Muscle of back (tissue), 11 donors: ENCODE results near the gene KLF1. TPM values are rescaled to one million over a fixed set of nuclear protein-coding genes. Genes with fewer than 3 reads are reported as not detected.
"Not testable (repeated sequence)": the region's sequence is repeated elsewhere in the genome, so short reads cannot be mapped to it uniquely, and the experiment has no call there.

Experiments used
- DNase-seq, 3 donors: peaks; one replicate each; pipeline versions ENCODE4 v3.0.0 to v3.0.0-alpha.2; 2013
- polyA plus RNA-seq, 10 donors: library from polyadenylated mRNA; unstranded; fragments of 120-200 nt; gene quantifications; one replicate each; pipeline ENCODE4 v1.2.1, GENCODE V29; 2013; ENCODE audit not compliant: insufficient read length in 10 of 10

KLF1 gene
- polyA plus RNA-seq, 10 donors = 0.19 to 1.6 (median 0.68) TPM

DNA sequence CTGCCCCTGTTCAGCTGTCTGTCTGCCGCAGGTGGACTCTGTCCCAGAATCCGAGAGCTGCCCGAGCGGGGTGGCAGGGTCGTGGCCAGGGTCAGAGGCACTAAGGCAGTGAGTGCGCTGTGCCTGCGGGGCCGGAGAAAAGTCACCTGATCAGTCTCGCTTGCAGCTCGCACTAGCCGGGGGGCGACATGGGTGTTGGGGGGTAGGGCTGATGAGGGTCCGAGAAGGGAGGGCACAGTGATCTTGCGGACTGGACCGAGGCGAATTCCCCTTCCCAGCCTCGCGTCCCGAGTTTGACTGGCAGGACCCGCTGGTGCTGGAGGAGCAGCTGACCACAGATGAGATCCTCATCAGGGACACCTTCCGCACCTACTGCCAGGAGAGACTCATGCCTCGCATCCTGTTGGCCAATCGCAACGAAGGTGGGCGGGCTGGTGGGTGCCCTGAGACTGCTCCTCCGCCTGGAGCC is 4.6 kb upstream of the KLF1 start:
- no peak for DNase-seq

DNA sequence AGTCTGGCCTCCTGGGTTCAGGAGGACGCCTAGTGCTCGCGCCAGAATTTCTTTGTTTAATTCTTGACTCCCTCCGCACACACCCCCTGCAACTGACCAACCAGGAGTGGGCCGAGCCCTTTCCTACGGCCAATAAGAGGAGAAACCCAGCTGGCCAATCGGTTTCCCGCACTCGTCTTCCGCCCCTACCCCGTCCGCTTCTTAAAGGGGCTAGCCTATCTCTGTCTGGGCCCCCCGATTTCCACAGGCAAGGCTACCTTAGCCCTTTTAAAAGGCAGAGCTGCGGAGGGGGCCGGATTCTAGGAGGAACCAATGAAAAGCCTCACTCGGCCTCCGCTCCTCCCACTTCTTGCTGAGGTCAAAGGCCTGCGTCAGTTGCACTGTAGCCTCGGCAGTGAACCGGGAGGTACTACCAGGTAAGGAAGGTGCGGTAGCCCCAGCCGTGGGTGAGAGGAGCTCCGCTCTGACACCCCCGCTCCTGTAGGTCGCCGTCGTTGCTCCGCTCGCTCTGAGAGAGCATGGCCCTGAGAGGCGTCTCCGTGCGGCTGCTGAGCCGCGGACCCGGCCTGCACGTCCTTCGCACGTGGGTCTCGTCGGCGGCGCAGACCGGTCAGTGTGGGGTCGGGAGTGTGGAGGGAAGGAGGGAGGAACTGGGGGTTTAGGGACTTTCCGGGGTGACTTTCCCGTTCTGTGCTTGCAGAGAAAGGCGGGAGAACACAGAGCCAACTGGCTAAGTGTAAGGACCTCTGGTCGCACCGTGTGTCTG is 4.0 kb upstream of the KLF1 start, which contains the start of gene GCDH:
GCDH (plus strand) TSS at position 374 of the 766 bp plus-strand sequence; CDS start at position 519, 145 bp downstream.
- DNase-seq = peak; percentile 96 to 99 (median 98)

DNA sequence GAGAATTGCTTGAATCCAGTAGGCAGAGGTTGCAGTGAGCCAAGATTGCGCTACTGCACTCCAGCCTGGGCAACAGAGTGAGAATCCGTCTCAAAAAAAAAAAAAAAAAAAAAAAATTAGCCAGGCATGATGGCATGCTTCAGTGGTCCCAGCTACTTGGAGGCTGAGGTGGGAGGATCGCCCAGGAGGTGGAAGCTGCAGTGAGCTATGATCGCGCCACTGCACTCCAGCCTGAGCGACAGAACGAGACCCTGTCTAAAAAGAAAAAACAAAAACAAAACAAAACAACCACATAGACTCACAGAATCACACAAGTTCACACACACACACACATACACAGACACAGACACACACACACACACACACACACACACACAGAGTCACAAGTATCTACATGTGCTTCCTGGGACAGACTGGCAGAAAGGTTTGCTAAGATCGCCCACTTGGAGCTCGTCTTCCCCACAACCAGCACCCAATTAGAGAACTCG is 3.3 kb upstream of the KLF1 start:
- not testable (repeated sequence) for DNase-seq

- DNase-seq = no peak
Observed at GRCh38 chr19:12888006-12888603, 1.1 kb upstream of the KLF1 start.

- no peak for DNase-seq
Observed at GRCh38 chr19:12886651-12886968, 391 bp downstream of the KLF1 start.

DNA sequence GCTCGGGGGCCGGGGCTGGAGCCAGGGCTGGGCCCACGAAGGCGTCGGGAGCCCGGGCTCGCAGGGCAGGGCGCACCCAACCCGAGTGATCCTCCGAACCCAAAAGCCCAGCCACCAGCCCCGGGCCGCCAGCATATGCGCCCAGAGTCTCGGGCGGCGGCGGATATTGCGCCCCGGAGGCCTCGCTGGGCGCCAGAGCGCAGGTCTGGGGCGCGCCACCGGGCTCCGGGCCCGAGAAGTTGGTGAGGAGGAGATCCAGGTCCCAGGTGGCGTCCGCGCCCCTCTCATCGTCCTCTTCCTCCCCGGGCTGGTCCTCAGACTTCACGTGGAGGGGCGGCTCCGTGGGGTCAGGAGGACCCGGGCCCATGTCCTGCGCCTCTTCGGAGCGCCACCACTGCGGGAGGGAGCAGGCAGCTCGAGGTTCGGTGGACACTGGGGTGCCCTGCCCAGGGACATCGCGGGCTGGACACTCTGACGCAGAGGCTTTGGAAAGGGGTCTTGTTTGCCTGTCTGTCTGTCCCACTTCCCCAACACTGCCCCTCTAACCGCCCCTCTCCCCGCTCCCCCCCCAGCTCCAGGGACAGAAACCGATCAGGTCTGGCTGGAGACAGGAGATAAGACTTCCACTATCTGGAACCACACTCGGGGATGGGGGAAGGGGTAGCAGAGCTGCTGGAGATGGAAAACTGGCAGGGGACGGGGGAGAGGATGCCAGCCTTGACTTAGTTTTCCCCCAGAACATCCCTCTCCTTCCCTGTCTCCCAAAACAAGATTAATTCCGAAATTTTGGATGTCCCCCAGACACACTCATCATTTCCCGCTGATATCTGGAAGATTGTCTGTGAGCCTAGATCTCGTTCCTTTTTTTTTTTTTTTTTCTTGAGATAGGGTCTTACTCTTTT is 1.0 kb downstream of the KLF1 start:
- no peak for DNase-seq

- peak in 2 of 3 donors; percentile 54 to 63 for DNase-seq
Observed at GRCh38 chr19:12884926-12885748, 1.9 kb downstream of the KLF1 start.

DNA sequence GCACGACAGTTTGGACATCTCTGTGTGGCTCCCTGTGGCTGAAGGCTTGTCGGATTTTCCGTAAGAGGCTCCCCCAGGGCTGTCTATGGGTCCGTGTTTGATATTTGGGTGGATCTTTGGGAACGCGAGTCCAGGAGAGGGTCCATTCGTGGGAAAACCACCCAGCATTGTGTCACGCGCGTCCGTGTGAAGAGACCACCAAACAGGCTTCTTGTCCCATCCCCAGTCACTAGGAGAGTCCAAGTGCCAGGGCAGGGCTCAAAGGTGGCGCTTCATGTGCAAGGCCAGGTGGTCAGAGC is 2.4 kb downstream of the KLF1 start:
- DNase-seq = no peak

DNA sequence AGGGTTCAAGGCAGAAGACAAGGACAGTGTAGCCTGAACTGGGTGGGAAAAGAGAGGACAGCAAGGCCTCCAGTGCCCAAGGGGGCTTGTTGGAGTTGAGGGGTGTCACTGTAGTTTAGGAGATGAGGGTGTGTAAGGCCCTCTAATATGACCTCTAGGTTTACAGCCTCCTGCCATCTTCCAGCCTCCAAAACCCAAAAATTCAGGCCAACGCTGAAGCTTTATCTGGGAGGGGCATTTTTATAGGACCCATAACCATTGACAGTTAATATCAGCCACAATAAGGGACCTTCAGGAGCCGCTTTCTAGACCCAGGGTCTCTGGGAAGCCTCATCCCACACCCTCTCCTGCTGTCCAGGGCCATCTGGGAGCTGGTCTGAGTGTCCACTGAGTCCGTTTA is 2.8 kb downstream of the KLF1 start:
- DNase-seq = no peak

GRCh38 chr19:12882589-12882988 is 4.4 kb downstream of the KLF1 start:
- DNase-seq = no peak

DNA sequence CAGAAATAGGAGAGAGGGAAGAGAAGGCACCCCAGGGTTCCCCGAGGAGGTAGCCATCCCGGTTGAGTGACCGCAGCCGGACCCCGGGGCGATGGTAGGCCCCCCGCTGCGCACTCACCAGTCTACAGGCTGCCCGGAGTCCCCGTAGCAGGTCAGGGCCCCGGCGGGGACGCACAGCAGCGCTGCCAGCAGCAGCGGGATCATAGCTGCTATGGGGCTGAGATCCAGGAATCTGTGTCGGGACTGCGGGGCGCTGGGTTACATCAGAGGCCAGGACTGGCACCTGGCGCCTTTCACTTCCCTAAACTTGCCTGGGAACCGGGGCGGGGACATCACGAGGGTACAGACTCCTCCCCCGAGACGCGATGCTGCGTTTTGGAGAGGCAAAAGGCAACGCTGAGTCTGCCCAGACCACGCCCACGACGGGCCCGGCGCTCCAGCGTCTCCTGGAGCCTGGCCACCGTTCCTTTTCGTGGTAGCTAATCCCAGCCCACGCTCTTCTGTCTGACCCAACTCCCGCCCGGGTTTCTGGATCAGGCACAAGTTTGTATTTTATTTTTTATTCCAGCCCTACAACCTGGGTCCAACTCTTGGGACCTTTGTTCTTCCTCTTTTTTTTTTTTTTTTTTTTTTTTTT is 5.7 kb downstream of the KLF1 start, which contains the start of gene DNASE2:
DNASE2 (minus strand) TSS at position 278 of the 637 bp plus-strand sequence; CDS start at position 204, 74 bp downstream.
- DNase-seq = peak; percentile 89 to 94 (median 92)

DNA sequence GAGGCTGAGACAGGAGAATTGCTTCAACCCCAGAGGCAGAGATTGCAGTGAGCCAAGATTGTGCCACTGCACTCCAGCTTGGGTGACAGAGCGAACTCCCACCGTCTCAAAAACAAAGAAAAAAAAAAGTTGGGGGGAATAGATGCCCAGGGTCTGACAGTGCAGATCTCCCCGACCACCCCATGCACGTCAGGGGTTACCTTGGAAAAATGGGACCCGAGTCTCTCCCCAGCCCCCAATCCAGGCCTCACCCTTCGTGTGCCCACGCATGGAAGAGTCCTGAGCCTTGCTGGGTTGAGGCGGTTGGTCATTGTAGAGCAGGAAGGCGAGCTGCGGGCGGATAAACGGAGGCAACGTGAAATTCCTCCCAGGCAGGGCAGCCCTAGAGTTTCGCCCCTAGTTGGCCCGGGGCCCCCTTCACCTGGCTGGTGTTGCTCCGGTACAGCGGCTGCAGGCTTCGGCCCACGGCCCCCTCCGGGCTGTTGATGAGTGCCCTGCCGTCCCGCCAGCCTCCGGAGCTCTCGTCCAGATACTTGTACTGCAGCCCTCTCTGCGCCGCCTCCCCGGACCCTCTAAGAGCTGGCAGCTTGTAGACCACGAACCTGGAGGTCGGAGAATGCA is 6.3 kb downstream of the KLF1 start:
- no peak for DNase-seq

DNA sequence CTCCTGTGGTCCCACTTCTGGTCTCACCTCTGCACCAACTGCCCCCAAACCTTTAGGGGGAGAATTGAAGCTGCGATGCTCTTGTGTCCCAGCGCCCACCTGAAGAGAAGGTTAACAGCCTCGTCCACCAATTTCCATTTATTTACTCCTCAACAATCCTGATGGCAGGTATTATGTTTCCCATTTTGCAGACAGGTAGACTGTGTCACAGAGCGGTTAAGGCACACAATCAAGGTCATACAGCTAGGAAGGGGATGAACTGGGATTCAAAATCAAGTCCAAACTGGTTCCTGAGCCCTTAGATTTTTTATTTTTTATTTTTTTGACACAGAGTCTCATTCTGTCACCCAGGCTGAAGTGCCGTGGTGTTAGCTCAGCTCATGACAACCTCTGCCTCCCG is 11.9 kb downstream of the KLF1 start:
- DNase-seq = no peak

DNA sequence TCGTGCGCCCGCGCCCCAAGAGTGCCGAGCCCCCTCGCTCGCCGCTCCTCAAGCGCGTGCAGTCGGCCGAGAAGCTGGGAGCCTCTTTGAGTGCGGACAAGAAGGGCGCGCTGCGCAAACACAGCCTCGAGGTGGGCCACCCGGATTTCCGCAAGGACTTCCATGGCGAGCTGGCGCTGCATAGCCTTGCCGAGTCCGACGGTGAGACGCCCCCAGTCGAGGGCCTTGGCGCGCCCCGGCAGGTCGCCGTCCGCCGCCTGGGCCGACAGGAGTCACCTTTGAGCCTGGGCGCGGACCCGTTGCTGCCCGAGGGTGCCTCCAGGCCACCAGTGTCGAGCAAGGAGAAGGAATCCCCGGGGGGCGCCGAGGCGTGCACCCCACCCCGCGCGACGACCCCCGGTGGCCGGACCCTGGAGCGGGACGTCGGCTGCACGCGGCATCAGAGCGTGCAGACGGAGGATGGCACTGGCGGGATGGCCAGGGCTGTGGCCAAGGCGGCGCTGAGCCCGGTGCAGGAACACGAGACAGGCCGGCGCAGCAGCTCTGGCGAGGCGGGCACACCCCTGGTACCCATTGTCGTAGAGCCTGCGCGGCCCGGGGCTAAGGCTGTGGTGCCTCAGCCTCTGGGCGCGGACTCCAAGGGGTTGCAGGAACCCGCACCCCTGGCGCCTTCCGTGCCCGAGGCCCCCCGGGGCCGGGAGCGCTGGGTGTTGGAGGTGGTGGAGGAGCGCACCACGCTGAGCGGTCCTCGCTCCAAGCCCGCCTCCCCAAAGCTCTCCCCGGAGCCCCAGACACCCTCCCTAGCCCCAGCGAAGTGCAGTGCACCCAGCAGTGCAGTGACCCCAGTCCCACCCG is 12.9 kb downstream of the KLF1 start:
- DNase-seq = no peak

GRCh38 chr19:12872941-12873890 is 13.8 kb downstream of the KLF1 start:
- DNase-seq = peak in 2 of 3 donors; percentile 22 to 44

- DNase-seq = no peak
Observed at GRCh38 chr19:12872255-12872654, 14.7 kb downstream of the KLF1 start.

DNA sequence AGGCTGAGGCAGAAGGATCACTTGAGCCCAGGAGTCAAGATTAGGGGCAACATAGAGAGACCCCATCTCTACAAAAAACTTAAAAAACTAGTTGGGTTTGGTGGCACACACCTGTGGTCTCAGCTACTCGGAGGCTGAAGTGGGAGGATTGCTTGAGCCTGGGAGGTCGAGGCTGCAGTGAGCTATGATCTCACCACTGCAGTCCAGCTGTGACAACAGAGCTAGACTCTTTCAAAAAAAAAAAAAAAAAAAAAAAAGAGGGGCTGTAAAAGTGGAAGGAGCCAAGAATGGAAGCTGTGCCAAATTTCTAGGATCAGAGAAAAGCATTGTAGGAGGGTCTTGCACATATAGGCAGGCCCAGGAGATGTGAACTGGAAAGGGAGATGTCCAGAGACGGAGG is 15.3 kb downstream of the KLF1 start:
- DNase-seq = no peak

GRCh38 chr19:12868540-12869112 is 18.4 kb downstream of the KLF1 start:
- DNase-seq = no peak
